CD4-positive, alpha-beta T cell treated with Interleukin-10 for 1 hour (primary cell): ENCODE measurements around the gene HOXA13.

ENCODE experiments used
- DNase-seq: peaks from one replicate; pipeline ENCODE4 v3.0.0-alpha.2; 2020

HOXA13 gene

DNA sequence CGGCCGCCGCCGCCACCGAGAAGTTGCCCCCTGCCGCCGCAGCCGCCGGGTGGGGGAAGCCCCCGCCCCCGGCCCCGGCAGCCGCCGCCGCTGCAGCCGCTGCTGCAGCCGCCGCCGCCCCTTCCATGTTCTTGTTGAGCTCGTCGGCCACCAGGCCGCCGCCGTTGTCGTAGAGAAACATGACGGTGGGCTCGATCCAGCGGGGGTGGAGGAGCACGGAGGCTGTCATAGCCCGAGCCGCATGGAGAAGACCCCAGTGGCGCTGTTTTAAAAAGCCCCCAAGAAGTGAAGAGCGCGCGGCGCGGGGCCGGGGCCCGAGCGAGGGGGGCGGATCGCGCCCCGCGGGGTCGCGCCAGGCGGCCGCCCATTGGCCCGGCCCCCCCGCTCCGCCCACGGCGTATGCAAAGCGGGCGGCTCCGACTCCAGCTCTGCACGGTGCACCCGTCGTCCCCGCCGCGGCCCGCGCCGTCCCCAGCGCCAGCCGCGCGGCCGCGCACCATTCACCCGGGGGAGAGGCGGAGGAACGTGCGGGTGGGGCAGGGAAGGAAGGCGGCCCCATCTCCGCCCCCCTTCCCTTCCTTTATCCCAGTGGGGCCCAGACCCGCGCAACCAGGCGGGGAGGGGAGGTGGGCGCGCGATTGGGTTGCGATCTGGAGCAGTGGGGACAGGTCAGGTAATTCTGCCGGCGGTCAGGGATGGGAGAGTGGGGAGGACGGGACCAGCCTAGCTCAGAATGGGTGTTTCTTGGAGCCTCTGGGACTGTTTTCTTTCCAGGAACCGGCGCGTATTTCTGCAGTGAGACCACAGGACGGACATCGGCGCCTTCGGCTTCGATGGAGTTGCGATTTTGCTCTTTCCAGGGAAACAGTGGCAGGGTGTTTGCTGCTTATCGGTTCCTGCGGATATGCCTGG, at the start of gene HOXA13:
Gene HOXA13 (minus strand): TSS at position 243 of the 912 bp plus-strand sequence. CDS start 14 bp downstream, at position 229.
- no peak for DNase-seq

DNA sequence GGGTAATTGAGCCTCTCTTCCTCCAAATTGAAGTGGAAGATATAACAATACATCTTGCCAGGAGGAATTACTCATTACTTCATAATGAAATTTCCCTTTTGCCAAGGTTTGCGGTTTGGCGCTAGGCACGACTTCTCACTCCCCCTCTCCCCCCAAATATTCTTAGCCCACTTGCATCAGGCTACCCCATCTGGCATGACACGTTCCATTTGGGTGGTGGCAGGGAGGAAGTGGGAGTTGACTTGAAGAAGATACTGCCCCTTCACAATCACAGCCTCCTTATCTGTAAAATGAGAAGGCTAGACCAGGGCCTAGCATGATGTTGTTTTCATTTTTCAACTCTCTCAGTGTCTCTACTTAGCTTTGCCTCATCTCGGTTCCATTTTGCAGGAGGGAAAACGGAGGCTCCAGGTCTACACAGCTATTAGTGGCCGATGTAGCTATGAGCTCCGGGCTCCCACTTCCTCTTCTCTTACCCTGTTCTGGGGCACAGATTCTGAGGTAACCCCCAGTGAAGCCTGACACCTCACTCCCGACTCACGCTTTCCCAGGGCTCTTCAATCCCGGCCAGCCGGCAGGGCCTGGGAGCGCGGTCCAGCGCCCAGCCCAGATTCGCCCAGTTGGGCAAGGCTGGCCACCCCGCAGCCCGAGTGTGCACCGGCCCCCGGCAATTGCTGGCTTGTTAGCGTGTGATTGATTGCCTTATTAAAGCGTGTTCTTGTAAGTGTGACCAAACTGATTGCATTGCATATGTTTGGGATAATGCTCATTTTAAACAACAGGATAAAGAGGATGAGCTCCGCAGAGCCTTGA, 49.2 kb upstream of the HOXA13 start:
- DNase-seq = no peak

DNA sequence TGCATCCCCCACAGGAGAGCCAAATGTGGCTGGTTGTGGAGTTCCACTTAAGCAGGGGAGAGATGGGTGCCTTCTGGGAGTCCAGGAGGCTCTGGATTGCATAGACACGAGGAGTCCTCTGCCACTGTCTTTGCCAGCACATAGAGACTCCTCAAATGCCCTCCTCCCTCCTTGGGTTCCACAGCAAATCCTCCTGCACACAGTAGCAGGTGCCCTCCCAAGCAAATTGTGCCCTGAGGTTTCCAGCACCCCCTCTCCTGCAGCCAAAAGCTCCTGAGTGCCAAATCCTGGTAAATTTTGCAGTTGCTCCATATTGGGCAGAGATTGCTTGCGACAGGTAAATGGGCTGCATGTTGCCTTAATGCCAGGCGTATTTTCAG, 48.5 kb upstream of the HOXA13 start:
- DNase-seq = no peak

DNA sequence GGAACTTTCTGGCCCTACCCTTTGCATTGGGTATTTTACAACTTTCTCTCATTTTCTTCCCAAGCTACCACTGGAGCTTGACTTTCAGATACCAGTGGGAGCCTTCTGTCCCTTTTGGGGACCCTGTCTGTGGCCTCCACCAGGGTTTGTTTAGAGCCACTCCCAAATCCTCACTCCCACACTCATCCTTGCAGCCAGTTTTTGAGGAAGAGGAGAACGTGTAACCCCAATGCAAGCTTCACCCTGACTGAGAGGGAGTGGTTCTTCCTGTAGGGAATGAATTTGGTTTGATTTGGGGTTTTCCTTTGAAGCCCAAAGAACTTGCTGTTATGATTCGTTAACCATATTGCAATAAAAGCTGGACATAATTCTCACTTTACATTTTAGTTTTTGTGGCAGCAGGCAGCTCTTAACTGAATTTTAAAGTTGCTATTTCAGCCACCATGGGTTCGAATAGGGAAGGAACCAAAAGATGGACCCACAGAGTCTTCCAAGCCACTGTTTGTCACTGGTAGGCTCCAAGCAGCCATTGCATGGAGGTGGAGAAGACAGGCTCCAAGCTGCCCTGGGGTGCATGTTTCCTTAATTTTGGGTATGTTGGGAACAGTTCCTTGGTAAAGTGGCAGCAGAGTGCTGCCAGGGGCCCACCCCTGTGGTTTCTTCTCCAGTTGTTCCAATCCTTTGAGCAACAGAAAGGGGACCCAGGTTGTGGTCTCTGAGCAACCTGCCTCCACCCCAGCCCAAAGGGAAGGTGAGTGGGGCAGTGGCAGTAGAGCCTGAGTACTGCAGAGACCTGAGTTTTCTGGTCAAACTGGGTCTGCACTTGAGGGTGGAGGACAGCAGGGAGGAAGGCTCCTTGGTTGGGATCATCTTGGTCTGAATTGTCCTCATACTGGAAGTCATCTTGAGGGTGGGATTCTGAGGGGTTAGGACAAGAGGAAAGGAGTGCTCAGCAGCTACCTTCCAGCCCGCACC, 47.8 kb upstream of the HOXA13 start:
- DNase-seq = no peak

DNA sequence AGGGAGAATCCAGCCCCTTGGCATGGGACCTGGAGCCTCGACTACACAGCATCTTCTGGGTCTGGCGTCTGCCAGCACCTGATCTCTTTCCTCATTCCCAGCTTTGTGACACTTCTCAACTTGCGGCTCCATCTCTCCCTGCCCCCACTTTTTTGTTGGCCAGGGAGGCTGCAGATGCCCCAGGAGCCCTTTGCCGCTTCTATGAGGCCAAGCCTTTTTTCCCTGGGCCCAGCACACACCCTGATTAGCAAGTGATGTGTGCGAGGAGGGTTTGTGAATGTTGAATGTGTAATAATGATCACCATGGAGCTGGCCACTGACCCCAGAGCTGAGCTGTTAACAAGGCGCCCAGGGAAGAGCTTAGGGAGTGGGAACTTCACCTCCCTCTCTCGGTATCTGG, 47.1 kb upstream of the HOXA13 start:
- DNase-seq = no peak

DNA sequence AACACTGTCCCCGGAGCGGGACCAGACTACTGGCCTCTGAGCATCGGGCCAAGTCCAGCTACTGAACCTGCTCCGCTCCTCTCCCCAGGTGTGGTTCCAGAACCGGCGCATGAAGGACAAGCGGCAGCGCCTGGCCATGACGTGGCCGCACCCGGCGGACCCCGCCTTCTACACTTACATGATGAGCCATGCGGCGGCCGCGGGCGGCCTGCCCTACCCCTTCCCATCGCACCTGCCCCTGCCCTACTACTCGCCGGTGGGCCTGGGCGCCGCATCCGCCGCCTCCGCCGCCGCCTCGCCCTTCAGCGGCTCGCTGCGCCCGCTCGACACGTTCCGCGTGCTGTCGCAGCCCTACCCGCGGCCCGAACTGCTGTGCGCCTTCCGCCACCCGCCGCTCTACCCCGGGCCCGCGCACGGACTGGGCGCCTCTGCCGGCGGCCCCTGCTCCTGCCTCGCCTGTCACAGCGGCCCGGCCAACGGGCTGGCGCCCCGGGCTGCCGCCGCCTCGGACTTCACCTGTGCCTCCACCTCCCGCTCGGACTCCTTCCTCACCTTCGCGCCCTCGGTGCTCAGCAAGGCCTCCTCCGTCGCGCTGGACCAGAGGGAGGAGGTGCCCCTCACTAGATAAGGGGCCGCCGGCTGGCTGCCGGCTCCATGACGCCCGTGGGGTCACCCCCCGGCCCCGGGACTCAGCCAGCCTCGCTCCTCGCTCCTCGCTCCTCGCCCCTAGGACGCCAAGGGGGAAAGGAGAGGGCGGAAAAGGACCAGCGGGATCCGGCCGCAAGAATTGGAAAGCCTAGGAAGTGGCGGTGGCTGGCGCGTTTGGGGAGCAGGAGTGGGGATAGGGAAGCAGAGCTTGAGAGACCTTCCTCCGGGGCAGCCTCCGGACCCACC, 46.2 kb upstream of the HOXA13 start:
- DNase-seq = no peak

DNA sequence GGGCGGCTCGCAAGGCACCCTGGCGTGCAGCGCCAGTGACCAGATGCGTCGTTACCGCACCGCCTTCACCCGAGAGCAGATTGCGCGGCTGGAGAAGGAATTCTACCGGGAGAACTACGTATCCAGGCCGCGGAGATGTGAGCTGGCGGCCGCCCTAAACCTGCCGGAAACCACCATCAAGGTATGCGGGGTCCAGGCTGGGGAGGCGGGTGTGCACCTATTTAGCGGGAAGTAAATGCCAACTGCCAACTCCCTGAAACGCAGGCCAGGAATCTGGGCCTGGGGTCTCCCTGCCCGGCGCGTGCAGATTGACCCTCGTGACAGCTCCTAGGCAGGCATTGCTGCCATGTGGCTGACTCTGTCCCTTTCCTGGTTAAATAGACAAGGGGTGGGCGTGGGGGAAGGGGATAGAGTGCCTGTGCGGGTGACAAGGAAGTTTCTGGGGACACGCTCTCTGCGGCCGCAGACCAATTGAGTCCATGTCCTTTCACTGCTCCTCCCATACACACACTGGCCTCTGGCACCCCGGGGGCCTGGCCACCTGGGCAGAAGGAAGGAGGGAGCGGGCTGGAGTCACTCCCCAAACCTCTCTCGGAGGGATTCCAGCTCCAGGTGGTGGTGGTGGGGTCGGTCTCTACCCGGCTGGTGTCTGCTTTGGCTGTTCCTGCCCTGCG, 45.4 kb upstream of the HOXA13 start:
- no peak for DNase-seq

DNA sequence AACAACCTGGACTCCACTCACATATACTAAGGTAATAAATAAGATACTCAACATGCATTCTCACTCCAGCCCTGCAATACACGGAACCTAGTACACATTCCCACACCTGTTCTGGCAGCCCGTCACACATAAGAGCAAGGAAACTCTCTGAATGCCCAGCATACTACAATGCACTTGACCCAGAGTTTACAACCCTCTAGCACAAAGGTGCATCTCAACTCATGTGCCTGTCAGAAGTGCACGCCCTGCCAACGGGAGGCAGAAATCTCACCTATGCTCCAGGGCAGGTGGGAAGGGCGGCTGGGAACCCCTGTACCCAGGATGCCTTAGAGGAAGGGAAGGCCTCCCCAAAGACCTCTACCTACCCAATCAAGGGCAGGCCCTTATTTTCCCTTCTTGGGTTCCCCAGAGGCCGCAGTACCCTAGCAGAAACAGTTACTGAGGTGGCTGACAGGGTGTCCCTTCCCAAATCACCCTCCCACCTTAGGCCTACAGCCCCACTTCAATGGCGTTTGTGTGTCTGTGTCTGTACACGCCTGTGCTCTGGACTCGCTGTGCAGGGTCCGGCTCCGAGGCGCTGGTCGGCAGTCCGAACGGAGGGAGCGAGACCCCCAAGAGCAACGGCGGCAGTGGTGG, 44.7 kb upstream of the HOXA13 start:
- no peak for DNase-seq

DNA sequence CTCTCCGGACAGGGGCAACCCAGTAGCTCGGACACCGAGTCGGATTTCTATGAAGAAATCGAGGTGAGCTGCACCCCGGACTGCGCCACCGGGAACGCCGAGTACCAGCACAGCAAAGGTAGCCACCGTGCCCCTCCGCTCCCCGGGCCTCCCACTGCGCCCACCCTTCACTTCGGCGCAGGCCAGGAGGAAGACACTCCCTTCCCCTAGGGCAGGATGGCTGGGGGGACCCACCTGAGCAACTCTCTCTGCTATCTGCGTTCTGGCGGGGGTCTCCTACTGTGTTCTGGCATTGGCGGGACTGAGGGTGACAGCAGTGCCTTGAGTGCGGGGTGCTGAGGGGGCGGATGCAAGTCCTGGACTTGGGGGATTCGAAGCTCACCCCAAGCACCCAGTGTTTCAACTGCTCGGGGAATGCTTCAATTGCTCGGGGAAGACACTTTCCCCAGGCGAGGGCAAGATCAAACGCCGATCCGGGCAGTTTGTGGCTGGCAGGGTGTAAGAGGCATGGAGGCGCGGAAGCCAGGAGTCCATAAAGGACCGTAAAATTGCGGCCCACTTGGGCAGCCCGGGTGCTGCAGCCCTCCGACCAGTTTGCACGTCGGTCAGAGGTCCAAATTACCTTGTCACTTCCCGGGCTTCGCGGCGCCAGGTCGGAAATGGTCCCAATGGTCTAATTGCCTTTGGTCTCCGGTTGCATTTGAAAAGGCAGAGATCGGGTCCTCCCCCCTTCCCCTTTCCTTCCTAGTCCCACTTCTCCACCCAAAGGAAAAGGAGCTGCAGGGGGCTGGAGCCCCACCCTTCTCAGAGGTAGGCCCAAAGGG, 43.7 kb upstream of the HOXA13 start:
- DNase-seq = no peak

DNA sequence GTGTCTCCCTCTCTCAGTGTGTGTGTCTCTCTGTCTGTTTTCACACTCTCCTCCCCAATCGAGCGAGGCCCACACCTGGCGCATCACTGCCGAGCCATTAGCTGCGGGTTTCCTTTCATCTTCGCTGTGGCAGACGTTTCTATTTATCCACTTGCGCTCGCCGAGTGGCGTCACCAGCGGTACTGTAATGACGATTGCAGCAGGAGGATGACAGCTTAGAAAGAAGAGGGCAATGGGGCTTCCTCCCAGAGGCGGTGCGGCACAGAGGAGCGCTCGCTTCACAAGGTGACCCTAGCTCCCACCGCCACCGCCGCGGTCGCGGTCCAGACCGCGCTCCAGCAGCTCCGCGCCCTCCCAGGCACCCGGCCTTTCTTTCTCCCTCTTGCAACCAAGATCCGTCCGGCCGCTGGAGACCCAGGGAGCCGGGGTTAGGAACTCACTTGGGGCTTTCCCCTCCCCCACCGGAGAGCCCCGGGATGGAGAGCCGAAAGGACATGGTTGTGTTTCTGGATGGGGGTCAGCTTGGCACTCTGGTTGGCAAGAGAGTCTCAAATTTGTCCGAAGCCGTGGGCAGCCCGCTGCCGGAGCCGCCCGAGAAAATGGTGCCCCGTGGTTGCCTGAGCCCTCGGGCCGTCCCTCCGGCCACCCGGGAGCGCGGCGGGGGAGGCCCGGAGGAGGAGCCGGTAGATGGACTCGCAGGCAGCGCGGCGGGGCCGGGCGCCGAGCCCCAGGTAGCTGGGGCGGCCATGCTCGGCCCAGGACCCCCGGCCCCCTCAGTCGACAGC, 42.9 kb upstream of the HOXA13 start, which contains the start of gene EVX1:
Gene EVX1 (plus strand): TSS at position 248 of the 785 bp plus-strand sequence. CDS start 229 bp downstream, at position 477.
- peak; percentile 4 for DNase-seq

DNA sequence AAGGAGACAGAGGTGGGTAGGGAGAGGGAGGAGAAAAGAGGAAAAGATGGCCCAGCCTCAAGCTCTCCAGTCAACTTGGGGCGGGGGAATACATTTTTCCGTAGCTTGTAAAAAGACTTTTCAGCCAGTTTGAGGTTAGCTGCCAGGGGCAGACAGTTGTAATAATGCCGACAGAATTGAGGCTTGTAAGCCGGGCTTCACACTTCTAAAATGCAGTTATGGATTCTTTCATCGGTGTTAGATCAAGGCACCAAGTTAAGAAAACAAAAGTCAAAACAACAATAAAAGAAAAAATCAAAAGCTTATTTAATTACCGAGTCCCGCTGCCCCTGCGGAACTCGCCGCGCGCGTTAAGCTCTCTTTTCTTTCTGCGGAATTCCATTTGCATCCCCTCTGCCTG, 42.3 kb upstream of the HOXA13 start:
- DNase-seq = no peak

DNA sequence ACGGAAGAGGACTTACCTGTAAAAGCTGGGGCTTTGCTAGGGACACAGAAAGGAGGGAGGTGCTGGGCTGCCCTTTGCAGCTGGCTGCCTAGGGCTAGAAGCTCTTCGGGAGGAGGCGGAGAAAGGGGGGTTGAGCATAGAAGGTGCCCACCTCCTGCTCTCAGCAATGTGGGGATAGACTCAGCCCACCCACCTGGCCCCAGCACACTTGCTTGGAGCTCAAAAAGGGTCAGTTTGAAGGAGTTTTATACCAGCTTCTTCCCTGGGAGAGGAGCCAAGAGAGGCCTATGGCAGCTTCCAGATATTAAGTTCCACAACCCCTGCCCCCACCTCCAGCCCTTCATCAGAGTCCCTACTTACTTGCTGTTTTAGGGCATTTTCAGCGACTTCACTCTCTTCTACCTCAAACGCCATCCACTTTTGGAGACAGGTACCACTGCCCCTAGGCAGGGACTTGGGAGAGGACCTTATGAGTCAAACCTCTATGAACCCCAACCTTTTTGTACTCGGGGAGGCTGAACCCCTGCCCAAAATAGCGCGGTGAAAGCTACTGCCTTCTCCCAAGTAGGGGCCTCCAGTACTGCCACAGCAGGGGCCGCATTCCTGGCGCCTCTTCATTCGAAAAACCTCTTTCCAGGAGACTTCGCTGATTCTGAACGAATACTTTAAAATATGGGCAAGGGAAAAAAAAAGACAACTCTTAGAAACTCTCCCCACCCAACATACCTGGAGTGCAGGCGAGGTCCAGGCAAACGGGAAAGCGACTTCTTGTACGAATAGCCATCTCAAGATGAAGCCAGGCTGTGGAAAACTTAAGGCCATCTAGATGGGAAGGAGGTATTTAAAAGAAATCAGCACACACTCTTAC, 41.5 kb upstream of the HOXA13 start:
- DNase-seq = no peak

DNA sequence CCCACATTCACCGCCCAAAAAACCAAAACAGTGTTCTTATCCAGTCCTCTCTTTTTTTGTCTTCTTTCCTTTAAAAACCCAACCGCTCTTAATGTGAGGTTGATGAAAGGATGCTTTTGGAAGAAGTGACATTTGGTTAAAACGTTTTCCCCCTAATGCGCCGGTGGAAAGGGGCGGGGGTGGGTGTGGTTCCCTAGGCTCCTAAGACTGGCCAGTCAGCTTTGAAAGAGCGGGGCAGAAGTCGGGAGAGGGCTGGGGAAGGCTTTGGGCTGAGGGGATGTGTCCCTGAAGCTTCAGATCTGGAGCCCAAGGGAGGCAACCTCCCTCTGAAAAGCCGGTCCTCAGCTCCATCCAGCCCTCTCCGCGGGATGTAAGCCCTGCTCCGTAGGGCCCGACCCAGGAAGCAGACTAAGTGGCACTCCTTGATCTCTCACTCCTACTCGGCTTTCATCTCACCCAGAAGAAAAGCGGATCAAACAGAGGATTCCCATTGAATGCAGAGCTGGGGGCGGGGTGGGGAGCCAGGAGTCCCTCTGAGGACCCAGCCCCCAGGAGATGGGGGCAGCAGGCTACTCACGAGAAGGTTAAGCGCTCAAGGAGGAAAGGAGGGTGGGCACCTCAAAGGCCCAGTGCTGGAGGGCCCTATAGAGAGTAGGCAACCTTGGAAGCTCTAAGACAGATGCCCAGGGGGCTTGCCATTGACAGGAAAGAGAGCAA, 40.3 kb upstream of the HOXA13 start:
- no peak for DNase-seq

DNA sequence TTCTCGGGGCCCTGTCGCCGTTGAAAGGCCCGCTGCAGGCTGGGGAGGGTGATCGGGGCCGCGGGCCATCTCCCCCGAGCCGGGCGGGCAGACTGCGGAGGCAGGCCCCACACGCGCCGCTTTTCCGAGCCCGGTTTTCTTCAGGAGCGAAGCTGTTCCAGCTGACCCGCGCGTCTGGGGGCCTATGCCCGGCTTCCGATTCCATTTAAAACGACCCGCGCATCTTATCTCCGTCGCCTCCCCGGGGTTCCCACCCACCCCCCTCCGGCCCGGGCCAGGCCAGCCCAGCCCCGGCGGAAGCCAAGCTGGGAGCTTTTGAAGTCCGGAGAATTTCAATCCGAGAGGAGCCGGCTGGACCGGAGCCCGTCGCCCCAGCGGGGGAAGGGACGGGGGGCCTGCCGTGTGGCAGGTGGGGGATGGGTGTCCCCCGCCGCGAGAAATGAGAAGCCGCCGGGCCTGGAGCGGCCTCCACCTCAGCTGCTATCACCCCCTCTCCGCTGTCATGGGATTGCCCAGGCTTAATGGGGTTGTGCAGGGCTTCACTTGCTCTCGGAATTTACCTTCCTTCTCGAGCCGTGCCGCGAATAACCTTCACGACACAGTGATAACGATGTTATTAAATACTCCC, 39.6 kb upstream of the HOXA13 start:
- DNase-seq = no peak

DNA sequence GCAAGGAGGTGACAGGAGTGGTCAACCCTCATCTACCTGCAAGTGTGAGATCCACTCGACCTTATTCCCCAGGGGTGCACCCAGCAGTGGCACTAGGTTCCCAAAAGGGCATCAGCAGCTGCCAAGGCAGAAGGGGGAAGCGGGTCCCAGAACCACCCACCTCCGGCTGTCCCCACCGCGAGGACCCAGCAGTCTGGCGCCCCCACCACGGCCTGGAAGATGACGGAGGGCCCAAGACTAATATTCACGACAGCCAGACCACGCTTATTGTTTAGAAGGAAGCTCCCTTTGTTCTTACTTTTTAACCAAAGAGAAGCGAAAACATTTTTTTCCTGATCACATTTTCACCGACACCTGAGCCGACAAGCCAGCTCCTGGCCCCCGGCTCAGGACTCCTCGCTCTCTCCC, 39.1 kb upstream of the HOXA13 start:
- DNase-seq = no peak

DNA sequence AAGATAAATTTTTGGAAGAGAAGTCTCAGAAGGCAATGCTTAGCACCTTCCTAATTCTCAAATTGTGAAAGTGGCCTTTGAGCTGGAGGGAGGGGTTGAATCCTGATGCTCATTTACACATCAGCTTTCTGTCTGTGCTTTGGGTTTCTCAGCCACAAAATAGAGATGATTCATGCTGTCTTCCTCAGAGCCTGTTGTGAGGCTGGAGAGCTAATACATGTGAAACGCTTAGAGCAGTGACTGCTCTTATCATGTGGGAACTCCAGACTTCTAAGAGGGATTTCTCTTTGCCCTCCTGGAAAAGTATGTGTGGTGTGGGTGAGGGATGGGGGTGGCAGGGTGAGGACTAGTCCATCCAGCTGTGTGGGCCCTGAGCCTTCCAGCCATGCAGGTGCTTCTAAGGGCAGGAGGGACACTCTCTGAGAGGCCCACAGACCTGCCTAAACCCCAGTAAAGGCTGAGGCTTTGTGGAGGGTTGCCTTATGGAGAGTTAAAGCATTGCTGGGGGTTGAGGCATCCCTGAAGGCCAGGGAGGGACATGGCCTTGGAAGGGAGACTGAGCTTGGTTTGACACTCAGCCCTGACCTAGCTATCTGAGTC, 37.9 kb upstream of the HOXA13 start:
- DNase-seq = no peak
